GM19397 (cell line): ENCODE measurements around the gene GJB1.
"Not testable (repeated sequence)": the region's sequence is repeated elsewhere in the genome, so short reads cannot be mapped to it uniquely, and the experiment has no call there.

Experiments used
- ATAC-seq: cut with Tn5 transposase; IDR thresholded peaks from one replicate; pipeline ENCODE4 v1.9.1; 2021; ENCODE audit warnings: mild to moderate bottlenecking, moderate library complexity; ENCODE audit not compliant: unreplicated experiment

GJB1 gene

DNA sequence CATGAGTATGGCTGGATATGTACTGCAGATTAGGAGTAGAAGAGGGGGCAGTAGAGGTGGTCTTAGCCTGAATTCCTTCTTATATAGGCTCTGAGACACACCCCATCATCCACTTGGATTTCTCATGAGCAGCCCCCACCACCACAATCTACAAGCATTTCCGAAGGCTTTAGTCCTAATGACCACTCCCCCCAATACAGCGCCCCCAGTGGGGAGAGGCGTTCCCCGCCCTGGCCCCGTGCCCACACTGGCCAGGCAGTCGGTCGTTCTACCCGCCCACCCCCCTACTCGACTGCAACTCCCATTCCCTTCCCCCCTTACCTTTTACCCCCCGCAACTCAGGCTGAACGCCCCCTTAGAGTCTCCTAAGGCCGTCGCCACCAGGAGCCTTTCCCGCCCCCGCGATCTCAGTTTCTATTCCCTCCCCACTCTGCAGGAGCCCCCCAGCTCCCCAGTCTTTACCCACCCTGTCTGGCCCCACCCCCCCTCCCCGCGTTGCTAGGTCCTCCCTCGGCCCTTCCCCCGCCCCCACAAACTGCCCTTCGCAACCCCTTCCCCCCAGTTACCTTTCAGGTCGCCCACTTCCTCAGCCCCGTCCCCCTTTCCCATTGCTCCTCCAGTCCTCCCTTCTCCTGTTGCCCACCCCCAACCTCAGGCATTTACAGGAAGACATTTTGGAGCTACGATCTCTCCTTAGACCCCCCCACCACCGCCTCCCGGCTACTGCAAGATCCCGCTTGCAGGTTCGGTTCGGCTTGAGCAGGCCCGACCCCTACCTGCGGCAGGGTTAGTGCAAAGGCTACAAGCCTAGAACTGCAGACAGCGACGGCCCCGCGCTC lies 30.4 kb downstream of the GJB1 start:
- no peak for ATAC-seq

- ATAC-seq = peak; percentile 87
Observed at GRCh38 chrX:71254092-71254963, 31.3 kb downstream of the GJB1 start, which contains the start of gene ZMYM3. Gene ZMYM3 (minus strand): TSS chrX:71254140. CDS start chrX:71253255, 885 bp downstream.

DNA sequence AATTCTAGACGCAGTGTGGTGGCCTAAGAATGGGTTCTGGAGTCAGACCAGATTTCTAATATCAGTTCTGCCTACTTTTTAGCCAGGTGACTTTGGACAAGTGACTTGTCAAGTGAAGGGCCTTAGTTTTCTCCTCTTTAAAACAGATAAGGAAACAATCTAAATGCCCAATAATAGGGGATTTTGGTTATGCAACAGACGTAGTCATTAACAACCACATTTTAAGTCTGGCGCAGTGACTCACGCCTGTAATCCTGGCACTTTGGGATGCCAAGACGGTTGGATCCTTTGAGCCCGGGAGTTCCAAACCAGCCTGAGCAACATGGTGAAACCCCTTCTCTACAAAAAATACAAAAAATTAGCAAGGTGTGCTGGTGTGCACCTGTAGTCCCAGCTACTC lies 33.0 kb downstream of the GJB1 start:
- ATAC-seq = no peak

DNA sequence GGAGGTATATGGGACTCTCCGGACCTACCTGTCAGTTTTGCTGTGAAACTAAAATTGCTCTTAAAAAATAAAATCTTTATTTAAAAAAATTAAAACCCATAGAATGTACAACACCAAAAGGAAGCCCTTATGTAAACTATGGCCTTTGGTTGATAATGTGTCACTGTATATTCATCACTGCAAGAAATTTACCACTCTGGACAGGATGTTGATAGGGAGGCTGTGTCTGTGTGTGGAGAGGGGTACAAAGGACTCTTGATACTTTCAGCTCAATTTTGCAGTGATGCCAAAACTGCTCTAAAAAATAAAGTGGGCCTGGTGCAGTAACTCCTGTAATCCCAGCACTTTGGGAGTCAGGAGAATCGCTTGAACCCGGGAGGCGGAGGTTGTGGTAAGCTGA lies 33.8 kb downstream of the GJB1 start:
- ATAC-seq = no peak

- not testable (repeated sequence) for ATAC-seq
Observed at GRCh38 chrX:71268624-71269023, 45.6 kb downstream of the GJB1 start.

DNA sequence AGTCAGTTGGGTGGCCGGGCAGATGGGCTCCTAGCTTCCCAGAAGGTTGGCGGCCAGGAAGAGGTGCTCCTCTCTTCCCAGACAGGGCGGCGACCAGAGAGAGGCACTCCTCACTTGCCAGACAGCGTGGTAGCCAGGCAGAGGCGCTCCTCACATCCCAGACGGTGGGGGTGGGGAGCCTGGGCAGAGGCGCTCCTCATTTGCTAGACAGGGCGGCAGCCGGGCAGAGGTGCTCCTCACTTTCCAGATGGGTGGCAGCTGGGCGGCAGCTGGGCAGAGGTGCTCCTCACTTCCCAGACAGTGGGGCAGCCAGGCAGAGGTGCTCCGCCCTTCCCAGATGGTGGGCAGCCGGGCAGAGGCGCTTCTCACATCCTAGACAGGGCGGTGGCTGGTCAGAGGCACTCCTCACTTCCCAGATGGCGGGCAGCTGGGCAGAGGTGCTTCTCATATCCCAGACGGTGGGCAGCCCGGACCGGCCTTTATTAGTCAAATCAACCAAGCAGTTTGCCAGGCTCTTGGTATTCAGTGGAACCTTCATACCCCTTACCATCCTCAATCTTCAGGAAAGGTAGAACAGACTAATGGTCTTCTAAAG lies 46.9 kb downstream of the GJB1 start:
- no peak for ATAC-seq

DNA sequence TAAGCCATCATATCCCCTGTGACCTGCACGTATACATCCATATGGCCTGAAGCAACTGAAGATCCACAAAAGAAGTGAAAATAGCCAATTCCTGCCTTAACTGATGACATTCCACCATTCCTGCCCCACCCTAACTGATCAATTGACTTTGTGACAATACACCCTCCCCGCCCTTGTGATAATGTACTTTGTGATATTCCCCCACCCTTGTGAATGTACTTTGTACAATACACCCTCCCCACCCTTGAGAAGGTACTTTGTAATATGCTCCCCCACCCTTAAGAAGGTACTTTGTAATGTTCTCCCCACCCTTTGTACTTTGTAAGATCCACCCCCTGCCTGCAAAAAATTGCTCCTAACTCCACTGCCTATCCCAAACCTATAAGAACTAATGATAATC lies 49.3 kb downstream of the GJB1 start:
- ATAC-seq = not testable (repeated sequence)
